GM12878 (cell line): ENCODE results near the gene ANXA5.

Source experiments
- HCFC1 ChIP-seq: fragments of 150-350 bp; IDR thresholded peaks from 2 replicates; pipeline ENCODE4 v1.6.1; 2014; ENCODE audit warnings: low read length
- MYC ChIP-seq: IDR thresholded peaks from 2 replicates; pipeline ENCODE4 v1.6.1; 2011; ENCODE audit warnings: mild to moderate bottlenecking, low read length, moderate library complexity, inconsistent platforms; ENCODE audit not compliant: insufficient read depth, insufficient replicate concordance, insufficient read length, severe bottlenecking
- NFYA ChIP-seq: IDR thresholded peaks from 2 replicates; pipeline ENCODE4 v1.6.1; 2011; ENCODE audit warnings: low read depth, mild to moderate bottlenecking, low read length, improper control_type of control experiment, borderline replicate concordance
- NRF1 ChIP-seq: conservative IDR thresholded peaks from 2 replicates; pipeline ENCODE4 v1.6.1; 2011; ENCODE audit warnings: mild to moderate bottlenecking, low read depth, low read length, improper control_type of control experiment
- POLR2A ChIP-seq: IDR thresholded peaks from 2 replicates; pipeline ENCODE4 v1.6.1; 2011; ENCODE audit warnings: low read depth, mild to moderate bottlenecking, low read length
- SIX5 ChIP-seq: IDR thresholded peaks from 2 replicates; pipeline ENCODE4 v1.6.1; 2011; ENCODE audit warnings: mild to moderate bottlenecking, low read depth, low read length, moderate library complexity; ENCODE audit not compliant: severe bottlenecking
- SMC3 ChIP-seq: IDR thresholded peaks from 2 replicates; pipeline ENCODE4 v1.6.1; 2011; ENCODE audit warnings: low read length, improper control_type of control experiment, borderline replicate concordance
- SP1 ChIP-seq: IDR thresholded peaks from one replicate; pipeline ENCODE4 v1.6.1; 2011; ENCODE audit warnings: low read depth, low read length
- YBX1 ChIP-seq: fragments of 450-650 bp; IDR thresholded peaks from 2 replicates; pipeline ENCODE4 v1.6.1; 2016; ENCODE audit warnings: antibody characterized with exemption
- TF ChIP-seq, protein P1 (sequence below): fragments of 450-650 bp; IDR thresholded peaks from 2 replicates; pipeline ENCODE4 v1.6.1; 2017; ENCODE audit warnings: mild to moderate bottlenecking
- TF ChIP-seq, protein P2 (sequence below): IDR thresholded peaks from 2 replicates; pipeline ENCODE4 v1.6.1; 2012; ENCODE audit warnings: low read depth, low read length, improper control_type of control experiment
- TF ChIP-seq, protein P3 (sequence below), 3 experiments: IDR thresholded peaks in 2 of 3; conservative IDR thresholded peaks in 1 of 3; 2 replicates each; pipeline ENCODE4 v1.5.1; 2011; ENCODE audit warnings: low read depth in 3 of 3, low read length in 3 of 3, mild to moderate bottlenecking in 3 of 3, control low read depth in 2 of 3, moderate library complexity in 2 of 3, inconsistent platforms in 1 of 3, mixed read lengths in 1 of 3; ENCODE audit not compliant: control insufficient read depth in 2 of 3, insufficient read depth in 1 of 3; ENCODE audit errors: extremely low read depth in 1 of 3
- TF ChIP-seq, protein P4 (sequence below): IDR thresholded peaks from 2 replicates; pipeline ENCODE4 v1.6.1; 2011; ENCODE audit warnings: borderline replicate concordance, low read depth, mild to moderate bottlenecking, moderate library complexity, low read length; ENCODE audit not compliant: insufficient read depth, poor library complexity, severe bottlenecking

DNA sequence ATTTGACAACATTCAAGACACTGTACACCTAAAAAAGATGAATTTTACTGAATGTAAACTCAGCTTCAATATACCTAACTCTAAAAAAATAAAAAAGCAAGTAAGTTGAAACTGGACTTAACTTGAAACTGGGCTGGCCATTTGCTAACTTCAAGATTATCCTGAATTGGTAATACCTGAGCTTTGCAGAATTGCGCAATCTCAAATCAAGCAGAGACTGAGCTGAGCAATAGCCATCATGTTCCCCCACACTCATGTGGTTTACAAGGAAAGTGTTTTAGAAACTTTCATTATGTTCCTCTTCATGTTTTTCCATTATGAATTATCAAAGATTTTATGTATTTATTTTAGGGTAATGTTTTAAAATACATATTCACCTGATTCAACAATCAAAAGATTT, 38.7 kb downstream of the ANXA5 start:
- TF ChIP-seq POLR2A (no peak), SMC3 (no peak), NFYA (no peak), SIX5 (no peak), HCFC1 (no peak), NRF1 (no peak), SP1 (no peak), MYC (no peak), YBX1 (no peak)
- TF ChIP-seq, protein P1, sequence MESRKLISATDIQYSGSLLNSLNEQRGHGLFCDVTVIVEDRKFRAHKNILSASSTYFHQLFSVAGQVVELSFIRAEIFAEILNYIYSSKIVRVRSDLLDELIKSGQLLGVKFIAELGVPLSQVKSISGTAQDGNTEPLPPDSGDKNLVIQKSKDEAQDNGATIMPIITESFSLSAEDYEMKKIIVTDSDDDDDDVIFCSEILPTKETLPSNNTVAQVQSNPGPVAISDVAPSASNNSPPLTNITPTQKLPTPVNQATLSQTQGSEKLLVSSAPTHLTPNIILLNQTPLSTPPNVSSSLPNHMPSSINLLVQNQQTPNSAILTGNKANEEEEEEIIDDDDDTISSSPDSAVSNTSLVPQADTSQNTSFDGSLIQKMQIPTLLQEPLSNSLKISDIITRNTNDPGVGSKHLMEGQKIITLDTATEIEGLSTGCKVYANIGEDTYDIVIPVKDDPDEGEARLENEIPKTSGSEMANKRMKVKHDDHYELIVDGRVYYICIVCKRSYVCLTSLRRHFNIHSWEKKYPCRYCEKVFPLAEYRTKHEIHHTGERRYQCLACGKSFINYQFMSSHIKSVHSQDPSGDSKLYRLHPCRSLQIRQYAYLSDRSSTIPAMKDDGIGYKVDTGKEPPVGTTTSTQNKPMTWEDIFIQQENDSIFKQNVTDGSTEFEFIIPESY = no peak
- TF ChIP-seq, protein P2, sequence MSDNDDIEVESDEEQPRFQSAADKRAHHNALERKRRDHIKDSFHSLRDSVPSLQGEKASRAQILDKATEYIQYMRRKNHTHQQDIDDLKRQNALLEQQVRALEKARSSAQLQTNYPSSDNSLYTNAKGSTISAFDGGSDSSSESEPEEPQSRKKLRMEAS = no peak
- TF ChIP-seq, protein P3, sequence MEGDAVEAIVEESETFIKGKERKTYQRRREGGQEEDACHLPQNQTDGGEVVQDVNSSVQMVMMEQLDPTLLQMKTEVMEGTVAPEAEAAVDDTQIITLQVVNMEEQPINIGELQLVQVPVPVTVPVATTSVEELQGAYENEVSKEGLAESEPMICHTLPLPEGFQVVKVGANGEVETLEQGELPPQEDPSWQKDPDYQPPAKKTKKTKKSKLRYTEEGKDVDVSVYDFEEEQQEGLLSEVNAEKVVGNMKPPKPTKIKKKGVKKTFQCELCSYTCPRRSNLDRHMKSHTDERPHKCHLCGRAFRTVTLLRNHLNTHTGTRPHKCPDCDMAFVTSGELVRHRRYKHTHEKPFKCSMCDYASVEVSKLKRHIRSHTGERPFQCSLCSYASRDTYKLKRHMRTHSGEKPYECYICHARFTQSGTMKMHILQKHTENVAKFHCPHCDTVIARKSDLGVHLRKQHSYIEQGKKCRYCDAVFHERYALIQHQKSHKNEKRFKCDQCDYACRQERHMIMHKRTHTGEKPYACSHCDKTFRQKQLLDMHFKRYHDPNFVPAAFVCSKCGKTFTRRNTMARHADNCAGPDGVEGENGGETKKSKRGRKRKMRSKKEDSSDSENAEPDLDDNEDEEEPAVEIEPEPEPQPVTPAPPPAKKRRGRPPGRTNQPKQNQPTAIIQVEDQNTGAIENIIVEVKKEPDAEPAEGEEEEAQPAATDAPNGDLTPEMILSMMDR (IDR thresholded peaks at IDR 0.05 in 2 of 3, conservative IDR thresholded peaks at IDR 0.05 in 1 of 3; ENCODE audit: control insufficient read depth in 2 of 3, extremely low read depth in 1 of 3, insufficient read depth in 1 of 3, low read depth in 3 of 3, low read length in 3 of 3) = no peak
- TF ChIP-seq, protein P4, sequence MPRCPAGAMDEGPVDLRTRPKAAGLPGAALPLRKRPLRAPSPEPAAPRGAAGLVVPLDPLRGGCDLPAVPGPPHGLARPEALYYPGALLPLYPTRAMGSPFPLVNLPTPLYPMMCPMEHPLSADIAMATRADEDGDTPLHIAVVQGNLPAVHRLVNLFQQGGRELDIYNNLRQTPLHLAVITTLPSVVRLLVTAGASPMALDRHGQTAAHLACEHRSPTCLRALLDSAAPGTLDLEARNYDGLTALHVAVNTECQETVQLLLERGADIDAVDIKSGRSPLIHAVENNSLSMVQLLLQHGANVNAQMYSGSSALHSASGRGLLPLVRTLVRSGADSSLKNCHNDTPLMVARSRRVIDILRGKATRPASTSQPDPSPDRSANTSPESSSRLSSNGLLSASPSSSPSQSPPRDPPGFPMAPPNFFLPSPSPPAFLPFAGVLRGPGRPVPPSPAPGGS = no peak
